ENCODE results near the gene ARAP3. TPM values are rescaled to one million over a fixed set of nuclear protein-coding genes. Genes with fewer than 3 reads are reported as not detected.

ARAP3 gene
- total and polyA plus RNA-seq, 9 of the 15 experiments (the other 6 are each of a cell fraction or from before 2014, with no cell fraction given) = 0.83 to 25.7 (median 6.4) TPM

- TF ChIP-seq RNF2 (IDR thresholded peaks at IDR 0.05) (no peak), YY1 (IDR thresholded peaks at IDR 0.05; ENCODE audit: borderline replicate concordance in 1 of 3, control insufficient read depth in 1 of 3, extremely low read depth in 1 of 3, insufficient read depth in 3 of 3, insufficient read length in 1 of 3, insufficient replicate concordance in 2 of 3, low read depth in 1 of 3, low read length in 2 of 3) (peak in 1 of 3 experiments; percentile 5), SPI1 (IDR thresholded peaks at IDR 0.05; ENCODE audit: borderline replicate concordance, low read depth, low read length) (peak; percentile 52), PHF8 (IDR thresholded peaks at IDR 0.05; ENCODE audit: borderline replicate concordance, low read length) (no peak), MNT (conservative IDR thresholded peaks at IDR 0.05) (0 out of 4 replicates have a peak, but pooled peaks of 1 of the 2 experiments have one; percentile 22), ZBTB17 (CRISPR knock-in tag; IDR thresholded peaks at IDR 0.05) (no peak), MEF2A (IDR thresholded peaks at IDR 0.05; ENCODE audit: control insufficient read depth, low read depth, low read length) (peak; percentile 91), RBBP5 (IDR thresholded peaks at IDR 0.05; ENCODE audit: borderline replicate concordance, insufficient read depth, low read length, poor library complexity, severe bottlenecking) (no peak), ZNF589 (CRISPR knock-in tag; IDR thresholded peaks at IDR 0.05; ENCODE audit: low read depth) (no peak), MEF2D (tag; conservative IDR thresholded peaks at IDR 0.05; ENCODE audit: low read depth) (no peak), ATF3 (IDR thresholded peaks at IDR 0.05) (peak; percentile 98), ATF3 (CRISPR knock-in tag; conservative IDR thresholded peaks at IDR 0.05) (peak; percentile 78; the same call in 1 of the 2 replicates), SMARCA4 (IDR thresholded peaks at IDR 0.05) (peak; percentile 74), ATF2 (CRISPR knock-in tag; IDR thresholded peaks at IDR 0.05) (peak; percentile 80; the same call in 1 of the 2 replicates), HMBOX1 (IDR thresholded peaks at IDR 0.05) (peak; percentile 55; the same call in 1 of the 2 replicates), ZNF175 (CRISPR knock-in tag; IDR thresholded peaks at IDR 0.05; ENCODE audit: low read depth) (no peak), EP300 (IDR thresholded peaks at IDR 0.05; ENCODE audit: low read length) (peak; percentile 29; the same call in 1 of the 2 replicates), TAF1 (IDR thresholded peaks at IDR 0.05; ENCODE audit: control insufficient read depth, extremely low read depth, insufficient read depth, low read length, severe bottlenecking) (no peak), ZNF277 (CRISPR knock-in tag; IDR thresholded peaks at IDR 0.05; ENCODE audit: borderline replicate concordance) (no peak), FOS (IDR thresholded peaks at IDR 0.05; ENCODE audit: extremely low read depth, insufficient read length) (peak; percentile 62), NFE2 (IDR thresholded peaks at IDR 0.05; ENCODE audit: low read depth) (peak; percentile 15; the same call in 1 of the 2 replicates)
These were observed 24.0 kb downstream of the ARAP3 start (continued) for GRCh38 chr5:141657937-141658545.

Measured in K562 (cell line).